Activated naive CD4-positive, alpha-beta T cell treated with anti-CD3 and anti-CD28 coated beads, Interleukin-2, amount 50 U/mL, for 16 hours (primary cell): ENCODE results near the gene FXYD3.
A peak's percentile ranks its signal among the peaks of the same experiment; 100 is the strongest.
"Not testable (repeated sequence)": the region's sequence is repeated elsewhere in the genome, so short reads cannot be mapped to it uniquely, and the experiment has no call there.

Experiments
- DNase-seq: peaks from one replicate; pipeline ENCODE4 v3.0.0-alpha.2; 2020

Gene FXYD3

DNA sequence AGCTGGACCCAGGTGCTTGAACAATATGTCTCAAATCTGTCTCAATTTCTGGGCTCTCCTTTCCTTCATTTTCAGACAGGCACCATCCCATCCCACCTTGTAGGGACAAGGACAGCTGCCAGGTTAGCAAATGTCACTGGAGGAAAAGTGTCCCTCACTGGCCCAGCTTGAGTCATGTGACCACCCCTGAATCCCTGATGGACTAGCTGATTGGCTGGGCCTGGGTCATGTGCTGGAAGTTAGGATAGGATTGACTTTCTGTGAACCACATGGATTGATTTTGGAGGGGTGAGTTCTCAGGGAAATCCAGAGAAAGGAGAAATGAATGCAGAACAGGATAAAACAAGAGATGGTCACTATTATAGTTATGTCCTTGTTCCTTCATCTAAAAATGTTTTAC lies 28.2 kb upstream of the FXYD3 start:
- DNase-seq: no peak

DNA sequence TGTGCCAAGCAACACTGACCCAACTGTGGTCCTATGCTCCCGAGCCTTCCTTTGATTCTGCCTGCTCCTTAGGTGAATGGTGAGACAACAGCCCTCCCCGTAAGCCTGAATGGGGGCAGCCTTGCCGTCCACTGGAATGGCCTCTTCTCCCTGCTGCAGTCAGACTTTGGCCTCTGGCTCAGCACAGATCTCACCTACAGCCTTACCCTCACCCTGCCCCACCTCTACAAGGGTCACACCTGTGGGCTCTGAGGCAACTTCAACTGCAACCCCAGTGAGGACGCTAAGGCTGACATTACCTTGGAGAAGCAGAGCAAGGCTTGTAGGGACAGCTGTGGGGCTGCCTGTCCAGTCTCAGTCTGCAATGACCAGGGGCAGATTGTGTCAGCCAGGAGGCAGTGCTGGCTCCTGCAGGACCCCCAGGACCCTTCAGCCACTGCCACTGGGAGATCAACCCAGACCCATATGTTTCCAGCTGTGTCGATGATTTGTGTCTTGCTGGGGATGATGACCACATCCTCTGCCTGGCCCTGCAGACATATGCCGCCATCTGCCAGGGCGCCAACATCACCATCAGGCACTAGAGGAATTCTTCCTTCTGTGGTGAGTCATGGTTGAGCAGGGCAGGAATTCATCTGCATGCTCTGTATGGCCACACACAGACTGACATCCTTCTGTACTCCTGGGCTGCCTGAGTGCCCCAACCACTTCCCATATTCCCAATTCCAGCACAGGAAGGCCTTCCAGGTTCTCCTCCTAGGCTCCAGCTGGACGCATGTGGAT lies 27.3 kb upstream of the FXYD3 start:
- DNase-seq: no peak

DNA sequence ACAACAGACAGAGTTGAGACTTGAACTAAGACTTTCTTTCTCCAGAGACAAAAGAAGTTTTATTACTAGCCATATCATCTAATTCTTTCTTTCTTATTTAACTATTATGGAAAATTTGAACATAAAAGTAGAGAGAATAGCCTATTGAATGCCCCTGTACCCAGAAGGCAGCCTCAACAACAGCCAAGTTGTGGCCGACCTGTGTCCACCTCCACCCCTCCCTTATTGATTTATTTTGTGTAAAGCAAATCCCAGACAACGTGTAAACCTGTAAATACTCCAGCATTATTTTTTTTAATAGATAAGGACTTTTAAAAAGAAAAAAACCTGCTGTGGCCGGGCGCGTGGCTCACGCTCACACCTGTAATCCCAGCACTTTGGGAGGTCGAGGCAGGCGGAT lies 26.1 kb upstream of the FXYD3 start:
- DNase-seq: no peak

DNA sequence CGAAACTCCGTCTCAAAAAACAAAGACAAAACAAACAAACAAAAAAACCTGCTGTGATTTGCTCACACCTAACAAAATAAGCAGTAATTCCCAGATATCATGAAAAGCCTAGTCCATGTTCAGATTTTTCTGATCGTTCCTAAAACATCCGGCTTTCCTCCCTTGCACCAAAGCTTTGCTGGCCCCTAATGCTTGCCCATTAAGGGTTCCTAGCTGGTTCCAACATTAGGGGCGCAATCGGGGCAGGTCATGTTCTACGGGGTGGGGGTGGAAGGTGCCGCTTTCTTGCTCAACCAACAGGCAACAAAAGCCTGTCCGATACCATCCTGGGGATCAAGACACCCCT lies 25.5 kb upstream of the FXYD3 start:
- DNase-seq: no peak

DNA sequence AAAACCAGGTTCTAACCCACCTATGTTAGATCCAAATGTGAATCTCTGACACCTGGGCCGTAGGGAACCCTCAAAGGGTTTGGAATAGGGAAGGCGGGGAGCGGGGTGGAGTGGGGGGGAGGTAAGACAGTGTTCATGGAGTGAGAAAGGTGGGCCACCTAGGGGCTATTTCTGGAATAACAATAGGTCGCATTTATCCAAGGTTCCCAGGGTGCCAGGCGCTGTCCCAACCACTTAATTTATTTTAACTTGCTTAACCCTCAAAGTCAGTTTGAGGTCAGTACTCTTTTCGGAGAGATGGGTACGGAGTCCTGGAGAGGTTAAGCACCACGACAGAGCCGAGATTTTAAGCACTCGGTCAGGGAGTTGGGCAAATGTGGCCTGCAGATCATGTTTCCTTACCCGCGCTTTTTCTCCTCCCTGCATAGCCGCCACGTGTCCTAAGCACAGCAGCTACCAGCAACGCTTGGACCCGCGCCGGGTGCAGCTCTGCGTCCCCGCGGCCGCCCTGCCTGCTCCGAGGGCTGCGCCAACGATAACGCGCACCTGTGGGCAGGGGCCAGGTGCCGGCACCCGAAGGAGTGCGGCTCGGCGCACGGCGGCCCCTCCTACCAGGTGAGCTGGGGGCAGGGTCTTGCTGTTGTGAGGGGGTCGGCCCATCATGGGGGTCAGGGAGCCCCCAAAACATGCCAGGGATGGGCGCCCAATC lies 25.0 kb upstream of the FXYD3 start:
- DNase-seq: peak; percentile 39

DNA sequence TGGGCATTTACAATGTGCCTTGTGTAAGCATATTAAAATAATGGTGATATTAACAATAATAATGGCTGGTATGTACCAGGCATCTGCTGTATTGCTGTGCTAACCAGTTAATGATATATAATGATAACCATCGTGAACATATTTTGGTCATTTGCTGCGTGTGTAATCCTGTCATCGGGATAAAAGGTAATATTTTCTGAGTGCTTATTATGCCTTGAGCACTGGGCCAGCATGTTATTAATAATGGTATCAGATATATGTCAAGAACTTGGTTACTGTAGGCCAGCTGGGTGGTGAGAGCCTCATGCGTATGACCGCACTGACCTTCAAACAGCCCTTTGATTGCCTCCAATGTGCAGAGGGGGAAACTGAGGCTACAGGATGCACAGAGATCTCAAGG lies 22.2 kb upstream of the FXYD3 start:
- no peak for DNase-seq

DNA sequence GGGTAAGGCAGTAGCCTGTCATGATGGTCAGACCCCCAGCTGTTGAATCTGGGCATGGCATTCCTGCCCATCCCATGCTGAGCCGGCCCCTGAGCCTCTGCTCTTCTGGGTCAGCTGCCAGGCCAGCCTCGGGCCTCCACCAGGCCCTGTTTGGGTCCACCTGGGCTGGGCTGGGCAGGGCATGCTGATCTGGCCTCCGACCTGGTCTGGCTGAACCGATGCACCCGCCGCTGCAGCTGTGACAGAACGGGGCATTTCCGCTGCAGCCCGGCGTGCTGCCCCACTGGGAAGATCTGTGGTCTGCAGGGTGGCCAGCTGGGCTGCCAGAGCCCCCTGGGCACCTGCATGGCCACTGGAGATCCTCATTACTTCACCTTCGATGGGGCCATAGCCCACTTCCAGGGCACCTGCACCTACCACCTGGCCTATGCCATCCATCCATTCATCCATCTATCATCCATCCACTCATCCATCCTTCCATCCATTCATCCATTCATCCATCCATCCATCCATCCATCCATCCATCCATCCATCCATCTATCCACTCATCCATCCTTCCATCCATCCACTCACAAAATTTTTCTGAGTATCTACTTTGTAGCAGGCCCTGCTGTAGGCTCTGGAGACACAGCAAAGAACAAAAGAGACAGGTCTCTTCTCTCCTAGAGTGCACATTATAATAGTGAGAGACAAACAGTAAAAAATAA lies 21.5 kb upstream of the FXYD3 start:
- DNase-seq: no peak

DNA sequence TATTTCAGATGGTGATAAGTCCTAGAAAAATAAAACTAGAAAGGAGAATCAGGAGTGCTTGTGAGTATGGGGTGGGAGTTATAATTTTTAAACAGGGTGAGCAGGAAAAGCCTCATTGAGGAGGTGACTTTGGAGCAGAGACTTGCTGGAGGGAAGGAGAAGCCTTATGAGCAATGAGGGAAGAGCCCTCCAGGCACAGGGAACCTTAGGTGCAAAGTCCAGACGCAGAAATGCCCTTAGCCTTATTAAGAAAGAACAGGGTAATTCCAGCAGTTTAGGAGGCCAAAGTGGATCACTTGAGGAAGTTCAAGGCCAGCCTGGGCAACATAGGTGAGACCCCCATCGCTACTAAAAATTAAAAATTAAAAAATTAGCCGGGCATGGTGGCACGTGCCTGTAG lies 21.0 kb upstream of the FXYD3 start:
- no peak for DNase-seq

DNA sequence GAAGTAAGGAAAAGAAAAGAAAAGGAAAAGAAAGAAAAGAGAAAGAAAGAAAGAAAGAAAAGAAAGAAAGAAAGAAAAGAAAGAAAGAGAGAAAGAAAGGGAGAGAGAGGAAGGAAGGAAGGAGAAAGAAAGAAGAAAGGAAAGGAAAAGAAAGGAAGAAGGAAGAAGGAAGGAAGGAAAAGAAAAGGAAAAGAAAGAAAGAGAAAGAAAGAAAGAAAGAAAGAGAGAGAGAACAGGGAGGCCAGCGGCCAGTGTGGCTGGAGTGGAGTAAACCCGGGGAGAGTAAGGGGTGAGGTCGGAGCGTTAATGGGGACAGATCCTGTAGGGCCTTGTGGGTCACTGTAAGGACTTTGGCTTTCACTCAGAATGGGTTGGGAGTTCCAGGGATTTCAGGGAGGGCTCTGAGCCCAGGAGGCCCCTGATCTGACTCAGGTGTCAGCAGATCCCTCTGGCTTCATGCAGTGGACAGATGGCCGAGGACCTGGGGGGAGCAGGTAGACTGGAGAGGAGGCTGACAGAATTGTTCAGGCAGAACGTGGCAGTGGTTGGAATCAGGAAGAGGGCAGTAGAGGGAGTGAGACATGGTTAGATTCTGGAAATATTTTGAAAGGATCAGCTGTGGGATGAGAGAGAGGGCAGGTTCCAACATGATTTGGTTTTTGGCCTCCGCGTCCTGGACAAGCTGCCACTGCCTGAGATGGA lies 19.8 kb upstream of the FXYD3 start:
- DNase-seq: no peak

DNA sequence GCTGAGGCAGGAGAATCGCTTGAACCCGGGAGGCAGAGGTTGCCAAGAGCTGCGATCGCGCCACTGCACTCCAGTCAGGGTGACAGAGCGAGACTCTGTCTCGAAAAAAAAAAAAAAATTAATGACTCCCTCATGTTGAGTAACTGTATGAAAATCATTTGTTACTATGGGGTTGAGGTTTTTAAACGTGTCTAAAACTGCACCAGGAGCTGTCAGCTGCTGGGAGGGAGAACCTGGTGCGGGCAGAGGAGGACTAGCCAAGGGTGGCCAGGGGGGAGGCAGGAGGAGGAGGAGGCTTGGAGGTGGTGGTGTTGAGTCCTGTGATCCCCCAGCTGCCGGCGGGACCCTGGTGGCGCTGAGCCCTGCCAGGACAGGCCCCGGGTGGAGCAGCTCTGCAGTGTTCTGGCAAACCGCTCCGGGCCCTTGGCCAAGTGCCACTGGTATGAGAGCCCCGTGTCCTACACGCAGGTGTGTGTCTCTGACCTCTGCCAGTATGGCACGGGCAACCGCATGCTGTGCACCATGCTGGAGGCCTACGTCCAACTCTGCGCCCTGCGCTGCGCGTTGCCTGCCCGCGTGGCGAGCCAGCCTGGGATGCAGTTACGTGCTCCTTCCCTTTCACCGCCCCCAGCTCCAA lies 17.1 kb upstream of the FXYD3 start:
- DNase-seq: no peak

DNA sequence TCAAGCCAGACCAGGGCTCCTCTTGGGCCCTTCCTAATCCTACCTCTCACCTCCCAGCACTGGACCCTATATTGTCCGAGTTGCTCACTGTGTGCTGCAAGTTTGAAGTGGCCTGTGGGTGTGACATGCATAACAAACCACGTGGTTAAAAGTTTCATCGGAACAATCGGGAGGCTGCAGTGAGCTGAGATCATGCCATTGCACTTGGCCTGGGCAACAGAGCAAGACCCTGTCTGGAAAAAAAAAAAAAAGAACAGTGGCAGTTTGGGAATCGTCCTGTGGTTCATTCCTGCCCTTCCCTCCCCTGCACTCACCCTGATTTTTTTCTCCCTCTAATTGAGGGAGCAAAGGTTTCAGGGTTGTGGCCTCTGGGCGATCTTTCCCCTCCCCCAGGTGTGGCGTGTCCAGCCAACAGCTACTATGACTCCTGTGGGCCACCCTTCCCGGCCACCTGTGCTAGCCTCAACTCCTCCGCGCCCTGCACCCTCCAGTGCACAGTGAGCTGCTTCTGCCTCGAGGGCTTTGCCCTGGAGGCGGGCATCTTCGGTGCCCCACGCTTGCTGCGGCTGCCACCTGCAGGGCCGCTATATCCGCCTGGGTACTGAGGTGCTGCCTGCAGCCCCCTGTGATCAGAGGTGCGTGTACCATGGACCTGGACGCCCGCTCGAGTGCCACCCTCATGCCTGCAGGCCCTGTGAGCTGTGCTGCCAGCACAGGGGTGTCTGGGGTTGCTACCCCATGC lies 16.3 kb upstream of the FXYD3 start:
- DNase-seq: no peak

DNA sequence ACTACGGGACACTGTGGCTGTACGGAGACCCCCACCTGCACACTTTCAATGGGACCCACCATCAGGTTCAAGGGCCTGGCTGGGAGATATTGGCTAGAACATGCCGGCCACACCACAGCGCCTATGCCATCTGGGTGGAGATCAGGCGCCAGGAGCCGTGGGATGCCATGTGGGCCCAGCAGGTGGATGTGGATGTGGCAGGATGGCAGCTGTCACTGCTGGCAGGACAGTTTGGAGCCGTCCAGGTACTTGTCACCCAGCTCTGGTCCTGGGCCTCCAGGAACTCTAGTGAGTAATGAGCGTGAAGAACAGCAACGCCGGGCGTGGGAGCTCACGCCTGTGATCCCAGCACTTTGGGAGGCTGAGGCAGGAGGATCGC lies 15.7 kb upstream of the FXYD3 start:
- no peak for DNase-seq

DNA sequence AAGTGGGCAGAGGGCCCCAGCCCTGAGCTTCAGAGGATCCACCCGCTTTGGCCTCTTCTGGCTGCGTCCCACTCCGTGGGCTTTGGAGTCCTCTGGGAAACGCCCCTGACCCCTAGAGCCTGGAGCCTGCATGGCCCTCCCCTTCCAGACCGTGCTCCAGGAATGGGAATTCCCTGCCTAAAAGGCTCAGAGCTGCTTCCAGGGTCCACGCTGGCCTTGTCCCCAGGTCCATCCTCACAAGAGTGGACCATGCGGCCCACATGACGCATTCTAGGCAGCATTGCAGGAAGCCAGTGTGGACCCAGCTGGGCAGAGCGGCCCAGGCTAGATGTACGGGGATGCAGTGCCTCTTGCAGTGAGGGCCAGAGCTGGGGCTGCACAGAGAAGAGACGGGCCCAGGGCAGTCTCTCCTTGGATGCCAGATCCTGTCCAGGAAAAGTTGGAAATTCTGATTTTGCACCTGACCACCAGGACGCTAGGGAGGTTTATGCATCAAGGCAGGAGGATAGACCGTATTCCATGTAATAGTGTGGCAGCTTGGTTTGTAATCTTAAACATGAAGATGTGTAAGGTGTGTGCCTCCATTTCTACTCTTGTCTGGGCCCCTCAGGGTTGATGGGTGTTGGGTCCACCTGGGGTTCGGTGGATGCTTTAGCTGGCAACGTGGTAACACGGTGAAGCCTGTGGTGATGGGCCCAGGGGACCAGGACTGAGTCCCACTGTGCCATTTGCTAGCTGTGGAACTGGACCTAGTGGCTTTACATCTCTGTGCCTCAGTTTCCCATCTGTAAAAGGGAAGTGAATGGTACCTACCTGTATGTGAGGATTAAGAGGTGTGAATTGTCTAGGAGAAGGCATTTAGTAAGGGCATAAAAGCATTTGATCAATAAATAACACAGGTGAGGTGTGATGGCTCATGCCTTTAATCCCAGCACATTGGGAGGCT lies 14.8 kb upstream of the FXYD3 start:
- DNase-seq: no peak

DNA sequence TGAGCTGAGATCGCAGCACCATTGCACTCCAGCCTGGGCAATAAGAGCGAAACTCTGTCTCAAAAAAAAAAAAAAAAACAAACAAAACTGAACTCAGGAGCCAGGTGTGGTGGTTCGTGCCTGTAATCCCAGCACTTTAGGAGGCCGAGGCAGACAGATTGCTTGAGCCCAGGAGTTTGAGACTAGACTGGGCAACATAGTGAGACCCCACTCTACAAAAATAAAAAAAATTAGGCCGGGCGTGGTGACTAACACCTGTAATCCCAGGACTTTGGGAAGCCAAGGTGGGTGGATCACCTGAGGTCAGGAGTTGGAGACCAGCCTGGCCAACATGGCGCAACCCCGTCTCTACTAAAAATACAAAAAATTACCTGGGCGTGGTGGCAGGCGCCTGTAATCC lies 13.7 kb upstream of the FXYD3 start:
- DNase-seq: not testable (repeated sequence)

DNA sequence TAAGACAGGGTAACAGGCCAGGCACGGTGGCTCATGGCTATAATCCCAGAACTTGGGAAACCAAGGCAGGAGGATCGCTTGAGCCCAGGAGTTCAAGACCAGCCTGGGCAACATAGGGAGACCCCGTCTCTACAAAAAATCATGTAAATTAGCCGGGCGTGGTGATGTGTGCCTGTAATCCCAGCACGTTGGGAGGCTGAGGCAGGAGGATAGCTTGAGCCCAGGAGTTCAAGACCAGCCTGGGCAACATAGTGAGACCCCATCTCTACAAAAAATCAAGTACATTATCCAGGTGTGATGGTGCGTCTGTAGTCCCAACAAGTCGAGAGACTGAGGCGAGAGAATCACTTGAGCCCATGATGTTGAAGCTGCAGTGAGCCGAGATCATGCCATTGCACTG lies 12.0 kb upstream of the FXYD3 start:
- DNase-seq: not testable (repeated sequence)

DNA sequence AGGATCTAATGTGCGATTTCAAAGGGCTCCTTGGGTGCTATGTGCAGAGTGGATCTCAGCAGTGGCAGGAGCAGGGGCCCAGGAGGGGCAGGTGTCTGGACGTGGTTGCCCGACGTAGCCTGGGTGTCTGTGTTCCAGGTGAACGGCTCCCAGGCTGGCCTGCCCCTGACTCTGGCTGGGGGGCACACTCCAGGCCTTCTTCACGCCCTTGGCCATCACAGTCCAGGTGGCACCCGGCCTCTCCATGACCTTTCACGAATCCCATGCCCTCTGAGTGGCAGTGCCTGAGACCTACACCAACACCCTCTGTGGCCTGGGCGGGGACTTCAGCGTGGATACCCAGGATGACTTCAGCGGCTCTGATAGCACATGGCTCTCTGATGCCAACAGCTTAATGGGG lies 11.3 kb upstream of the FXYD3 start:
- DNase-seq: no peak

DNA sequence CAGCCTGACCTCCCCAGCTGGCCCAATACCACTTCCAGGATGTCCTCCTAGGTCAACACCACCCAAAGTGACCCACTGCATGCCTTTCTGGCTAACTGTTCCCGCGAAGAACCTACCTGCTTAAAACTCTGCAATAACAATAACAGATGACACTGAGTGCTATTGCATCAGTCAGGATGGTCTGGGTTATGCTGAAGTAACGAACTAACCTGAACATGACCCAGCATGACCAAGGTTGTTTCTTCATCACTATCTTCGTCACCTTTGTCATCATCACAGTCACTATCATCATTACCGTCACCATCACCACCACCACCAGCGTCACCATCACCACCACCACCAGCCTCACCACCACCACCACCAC lies 10.6 kb upstream of the FXYD3 start:
- DNase-seq: no peak

DNA sequence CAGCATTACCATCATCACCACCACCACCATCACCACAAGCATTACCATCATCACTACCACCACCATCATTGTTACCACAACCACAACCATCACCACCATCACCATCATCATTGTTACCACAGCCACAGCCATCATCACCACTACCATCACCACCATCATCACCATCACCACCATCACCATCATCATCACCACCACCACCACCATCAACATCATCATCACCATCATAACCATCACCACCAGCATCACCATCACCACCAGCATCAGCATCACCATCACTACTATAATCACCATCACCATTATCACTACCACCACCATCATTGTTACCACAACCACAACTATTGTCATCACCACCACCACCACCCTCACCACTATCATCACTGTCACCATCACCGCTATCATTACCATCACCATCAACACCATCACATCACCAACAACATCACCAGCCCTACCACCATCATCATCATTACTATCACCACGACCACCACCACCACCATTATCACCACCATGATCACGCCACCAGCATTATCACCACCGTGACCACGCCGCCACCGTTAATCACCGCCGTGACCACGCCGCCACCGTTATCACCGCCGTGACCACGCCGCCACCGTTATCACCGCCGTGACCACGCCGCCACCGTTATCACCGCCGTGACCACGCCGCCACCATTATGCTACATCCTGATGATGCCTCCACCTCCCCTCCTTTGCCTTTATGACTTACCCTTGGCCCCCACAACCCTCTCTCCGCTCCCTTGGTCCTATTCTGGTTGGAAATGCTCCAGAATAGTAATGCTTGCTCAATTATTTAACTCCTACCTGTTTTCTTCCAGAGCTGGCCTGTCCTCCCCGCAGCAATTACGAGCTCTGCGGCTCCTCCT lies 10.0 kb upstream of the FXYD3 start:
- DNase-seq: no peak

DNA sequence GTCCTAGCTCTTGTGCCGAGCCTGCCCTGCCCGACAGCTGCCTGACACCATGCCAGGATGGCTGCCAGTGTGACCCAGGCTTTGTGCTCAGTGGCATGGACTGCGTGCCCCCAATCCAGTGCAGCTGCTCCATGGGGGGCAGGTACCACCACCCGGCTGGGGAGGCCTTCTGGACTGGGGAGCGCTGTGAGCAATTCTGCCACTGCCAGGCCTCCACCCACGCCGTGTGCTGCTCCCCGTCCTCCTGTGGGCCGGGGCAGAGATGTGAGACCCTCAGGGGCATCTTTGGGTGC lies 9.4 kb upstream of the FXYD3 start:
- no peak for DNase-seq

DNA sequence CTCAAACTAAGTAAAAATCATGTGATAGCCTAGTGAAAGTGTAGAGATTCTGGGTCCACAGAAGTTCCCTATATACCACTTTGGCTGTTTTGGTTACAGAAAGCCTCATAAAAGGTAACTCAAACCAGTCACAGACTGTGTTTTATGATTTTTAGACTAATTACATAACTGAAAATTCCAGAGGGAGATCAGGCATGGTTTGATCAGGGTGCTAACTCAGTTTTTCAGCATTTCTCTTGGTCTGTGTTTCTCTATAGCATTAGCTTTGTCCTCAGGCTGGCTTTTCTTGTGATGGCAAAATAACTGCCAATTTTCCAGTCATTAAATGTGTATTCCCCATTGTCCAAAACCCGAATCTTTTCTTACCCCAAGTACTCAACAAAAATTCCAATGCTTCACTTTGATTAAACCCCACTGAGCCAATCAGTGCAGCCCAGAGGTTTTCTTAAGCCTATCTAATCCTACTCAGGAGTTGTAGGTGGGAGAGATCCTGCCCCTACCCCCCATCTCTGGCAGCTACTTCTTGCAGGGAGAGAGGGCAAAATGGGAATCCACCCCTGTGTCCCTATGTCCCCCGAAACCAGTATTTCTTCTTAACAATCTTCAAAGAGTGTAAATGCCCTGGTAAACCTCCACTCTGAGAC lies 8.6 kb upstream of the FXYD3 start:
- DNase-seq: no peak
